Measurements from ENCODE around the gene MCUR1. TPM values are rescaled to one million over a fixed set of nuclear protein-coding genes. Genes with fewer than 3 reads are reported as not detected.
A peak's percentile ranks its signal among the peaks of the same experiment; 100 is the strongest.

The MCUR1 gene
- polyA plus RNA-seq, 2 of the 4 experiments (the other 2 are of a cell fraction): 11.6 to 15.6 TPM

DNA sequence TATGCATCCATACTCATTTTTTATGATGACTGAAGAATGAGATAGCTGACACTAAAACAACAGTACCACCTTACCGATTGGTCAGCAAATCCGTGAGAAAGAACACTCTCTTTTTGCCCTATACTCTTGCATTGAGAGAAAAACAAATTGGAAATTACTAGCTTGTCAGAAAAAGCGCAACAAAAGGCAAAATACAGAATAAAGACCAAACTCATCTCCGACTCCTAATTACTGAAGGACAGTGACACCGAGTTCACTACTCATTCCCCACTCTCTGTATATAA, 2.1 kb downstream of the MCUR1 start:
- ChIA-PET POLR2A (no interaction called here), CTCF (no interaction called here)
- 95% methylated on average over 5 of the region's 5 CpGs for WGBS (ENCODE audit: missing lambda C conversion rate)
- ATAC-seq (no peak), DNase-seq (ENCODE audit: low read depth in 1 of 2, low spot score in 1 of 2) (no peak), FAIRE-seq (no peak)
- no peaks in the 10 kb centered on the region for H3K9me3 ChIP-seq
- H3K4me2 ChIP-seq: peak overlapping the region; percentile 75; the same call in 2 of the 3 replicates
- TF ChIP-seq CEBPB (IDR thresholded peaks at IDR 0.05) (no peak), ZNF302 (CRISPR knock-in tag; IDR thresholded peaks at IDR 0.05) (no peak), ZFP36 (IDR thresholded peaks at IDR 0.05; ENCODE audit: borderline replicate concordance, partially characterized antibody) (no peak), EHMT2 (IDR thresholded peaks at IDR 0.05; ENCODE audit: low read depth) (no peak), HEYL (CRISPR knock-in tag; IDR thresholded peaks at IDR 0.05) (no peak), CBX8 (IDR thresholded peaks at IDR 0.05) (no peak), RCOR1 (IDR thresholded peaks at IDR 0.05; ENCODE audit: low read depth, low read length) (no peak), POLR2AphosphoS2 (conservative IDR thresholded peaks at IDR 0.05; ENCODE audit: low read length) (no peak), NR3C1 (IDR thresholded peaks at IDR 0.05) (no peak), KDM5A (IDR thresholded peaks at IDR 0.05) (no peak), EP300 (IDR thresholded peaks at IDR 0.05) (no peak), JUN (IDR thresholded peaks at IDR 0.05) (no peak), ZC3H11A (IDR thresholded peaks at IDR 0.05) (no peak), MAFK (IDR thresholded peaks at IDR 0.05; ENCODE audit: partially characterized antibody) (no peak)
- TF ChIP-seq, protein P1, sequence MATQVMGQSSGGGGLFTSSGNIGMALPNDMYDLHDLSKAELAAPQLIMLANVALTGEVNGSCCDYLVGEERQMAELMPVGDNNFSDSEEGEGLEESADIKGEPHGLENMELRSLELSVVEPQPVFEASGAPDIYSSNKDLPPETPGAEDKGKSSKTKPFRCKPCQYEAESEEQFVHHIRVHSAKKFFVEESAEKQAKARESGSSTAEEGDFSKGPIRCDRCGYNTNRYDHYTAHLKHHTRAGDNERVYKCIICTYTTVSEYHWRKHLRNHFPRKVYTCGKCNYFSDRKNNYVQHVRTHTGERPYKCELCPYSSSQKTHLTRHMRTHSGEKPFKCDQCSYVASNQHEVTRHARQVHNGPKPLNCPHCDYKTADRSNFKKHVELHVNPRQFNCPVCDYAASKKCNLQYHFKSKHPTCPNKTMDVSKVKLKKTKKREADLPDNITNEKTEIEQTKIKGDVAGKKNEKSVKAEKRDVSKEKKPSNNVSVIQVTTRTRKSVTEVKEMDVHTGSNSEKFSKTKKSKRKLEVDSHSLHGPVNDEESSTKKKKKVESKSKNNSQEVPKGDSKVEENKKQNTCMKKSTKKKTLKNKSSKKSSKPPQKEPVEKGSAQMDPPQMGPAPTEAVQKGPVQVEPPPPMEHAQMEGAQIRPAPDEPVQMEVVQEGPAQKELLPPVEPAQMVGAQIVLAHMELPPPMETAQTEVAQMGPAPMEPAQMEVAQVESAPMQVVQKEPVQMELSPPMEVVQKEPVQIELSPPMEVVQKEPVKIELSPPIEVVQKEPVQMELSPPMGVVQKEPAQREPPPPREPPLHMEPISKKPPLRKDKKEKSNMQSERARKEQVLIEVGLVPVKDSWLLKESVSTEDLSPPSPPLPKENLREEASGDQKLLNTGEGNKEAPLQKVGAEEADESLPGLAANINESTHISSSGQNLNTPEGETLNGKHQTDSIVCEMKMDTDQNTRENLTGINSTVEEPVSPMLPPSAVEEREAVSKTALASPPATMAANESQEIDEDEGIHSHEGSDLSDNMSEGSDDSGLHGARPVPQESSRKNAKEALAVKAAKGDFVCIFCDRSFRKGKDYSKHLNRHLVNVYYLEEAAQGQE (IDR thresholded peaks at IDR 0.05): no peak
- TF ChIP-seq, protein P2, sequence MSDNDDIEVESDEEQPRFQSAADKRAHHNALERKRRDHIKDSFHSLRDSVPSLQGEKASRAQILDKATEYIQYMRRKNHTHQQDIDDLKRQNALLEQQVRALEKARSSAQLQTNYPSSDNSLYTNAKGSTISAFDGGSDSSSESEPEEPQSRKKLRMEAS (IDR thresholded peaks at IDR 0.05): no peak
- TF ChIP-seq, protein P3, sequence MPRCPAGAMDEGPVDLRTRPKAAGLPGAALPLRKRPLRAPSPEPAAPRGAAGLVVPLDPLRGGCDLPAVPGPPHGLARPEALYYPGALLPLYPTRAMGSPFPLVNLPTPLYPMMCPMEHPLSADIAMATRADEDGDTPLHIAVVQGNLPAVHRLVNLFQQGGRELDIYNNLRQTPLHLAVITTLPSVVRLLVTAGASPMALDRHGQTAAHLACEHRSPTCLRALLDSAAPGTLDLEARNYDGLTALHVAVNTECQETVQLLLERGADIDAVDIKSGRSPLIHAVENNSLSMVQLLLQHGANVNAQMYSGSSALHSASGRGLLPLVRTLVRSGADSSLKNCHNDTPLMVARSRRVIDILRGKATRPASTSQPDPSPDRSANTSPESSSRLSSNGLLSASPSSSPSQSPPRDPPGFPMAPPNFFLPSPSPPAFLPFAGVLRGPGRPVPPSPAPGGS (IDR thresholded peaks at IDR 0.05): no peak
- TF ChIP-seq, protein P4, sequence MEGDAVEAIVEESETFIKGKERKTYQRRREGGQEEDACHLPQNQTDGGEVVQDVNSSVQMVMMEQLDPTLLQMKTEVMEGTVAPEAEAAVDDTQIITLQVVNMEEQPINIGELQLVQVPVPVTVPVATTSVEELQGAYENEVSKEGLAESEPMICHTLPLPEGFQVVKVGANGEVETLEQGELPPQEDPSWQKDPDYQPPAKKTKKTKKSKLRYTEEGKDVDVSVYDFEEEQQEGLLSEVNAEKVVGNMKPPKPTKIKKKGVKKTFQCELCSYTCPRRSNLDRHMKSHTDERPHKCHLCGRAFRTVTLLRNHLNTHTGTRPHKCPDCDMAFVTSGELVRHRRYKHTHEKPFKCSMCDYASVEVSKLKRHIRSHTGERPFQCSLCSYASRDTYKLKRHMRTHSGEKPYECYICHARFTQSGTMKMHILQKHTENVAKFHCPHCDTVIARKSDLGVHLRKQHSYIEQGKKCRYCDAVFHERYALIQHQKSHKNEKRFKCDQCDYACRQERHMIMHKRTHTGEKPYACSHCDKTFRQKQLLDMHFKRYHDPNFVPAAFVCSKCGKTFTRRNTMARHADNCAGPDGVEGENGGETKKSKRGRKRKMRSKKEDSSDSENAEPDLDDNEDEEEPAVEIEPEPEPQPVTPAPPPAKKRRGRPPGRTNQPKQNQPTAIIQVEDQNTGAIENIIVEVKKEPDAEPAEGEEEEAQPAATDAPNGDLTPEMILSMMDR (IDR thresholded peaks at IDR 0.05): no peak
- H3K27ac ChIP-seq: no peak overlapping the region
- H3K4me3 ChIP-seq: no peak overlapping the region
- peaks cover 9% of the 10 kb centered on the region; the same call in 1 of the 3 replicates for H3K4me1 ChIP-seq

DNA sequence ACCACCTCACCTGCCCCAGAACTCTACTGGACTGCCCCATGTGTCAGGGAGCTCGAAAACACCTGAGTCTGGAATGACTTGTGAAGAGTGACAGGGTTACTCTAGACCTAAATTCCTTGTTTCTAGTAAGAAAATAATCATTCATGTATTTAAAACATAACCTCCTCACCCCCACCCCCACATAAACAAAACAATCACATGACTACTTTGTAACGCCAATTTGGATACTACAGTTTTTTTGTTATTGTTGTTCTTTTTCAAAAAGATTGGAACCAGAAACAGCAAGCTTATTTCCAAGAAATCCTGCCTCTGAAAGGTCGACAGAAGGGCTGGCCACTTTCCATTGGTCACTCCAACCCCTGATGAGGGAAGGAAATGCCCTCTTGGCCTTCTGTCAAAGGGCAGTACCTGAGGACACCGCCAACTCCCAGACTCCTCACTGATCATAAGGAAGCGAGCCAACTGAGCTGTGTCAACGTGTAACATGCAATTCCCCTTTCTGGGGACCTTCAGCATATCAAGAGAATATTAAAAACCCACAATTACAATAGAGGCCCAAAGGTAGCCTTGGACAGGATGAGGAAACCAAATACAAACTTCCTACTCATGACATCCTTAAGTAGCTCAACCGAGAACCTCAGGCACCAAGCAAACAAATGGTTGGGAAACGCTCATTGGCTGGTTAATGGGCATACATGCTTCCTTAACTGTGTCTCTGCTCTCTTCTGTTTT, 2.6 kb downstream of the MCUR1 start:
- 87% methylated on average over 8 of the region's 8 CpGs for whole genome bisulfite sequencing (ENCODE audit: missing lambda C conversion rate)
- ATAC-seq: no peak
- TF ChIP-seq NFE2L2 (conservative IDR thresholded peaks at IDR 0.05; ENCODE audit: low read length): no peak
- TF ChIP-seq KDM1A (IDR thresholded peaks at IDR 0.05; ENCODE audit: low read depth): no peak
- TF ChIP-seq HOXB13 (CRISPR knock-in tag; IDR thresholded peaks at IDR 0.05; ENCODE audit: low read depth): no peak
- no peak for TF ChIP-seq RAD21 (conservative IDR thresholded peaks at IDR 0.05 in 1 of 2, IDR thresholded peaks at IDR 0.05 in 1 of 2)
- no peak for TF ChIP-seq ESRRA (IDR thresholded peaks at IDR 0.05; ENCODE audit: borderline replicate concordance, low read length)
- TF ChIP-seq RNF2 (IDR thresholded peaks at IDR 0.05; ENCODE audit: borderline replicate concordance, low read depth): no peak
- no peak for TF ChIP-seq EHF (CRISPR knock-in tag; IDR thresholded peaks at IDR 0.05)
- TF ChIP-seq CBX8 (IDR thresholded peaks at IDR 0.05): no peak
- TF ChIP-seq POLR2A (IDR thresholded peaks at IDR 0.05; ENCODE audit: low read length): no peak
- TF ChIP-seq, protein P5, sequence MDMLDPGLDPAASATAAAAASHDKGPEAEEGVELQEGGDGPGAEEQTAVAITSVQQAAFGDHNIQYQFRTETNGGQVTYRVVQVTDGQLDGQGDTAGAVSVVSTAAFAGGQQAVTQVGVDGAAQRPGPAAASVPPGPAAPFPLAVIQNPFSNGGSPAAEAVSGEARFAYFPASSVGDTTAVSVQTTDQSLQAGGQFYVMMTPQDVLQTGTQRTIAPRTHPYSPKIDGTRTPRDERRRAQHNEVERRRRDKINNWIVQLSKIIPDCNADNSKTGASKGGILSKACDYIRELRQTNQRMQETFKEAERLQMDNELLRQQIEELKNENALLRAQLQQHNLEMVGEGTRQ (IDR thresholded peaks at IDR 0.05): no peak
- TF ChIP-seq, protein P6, sequence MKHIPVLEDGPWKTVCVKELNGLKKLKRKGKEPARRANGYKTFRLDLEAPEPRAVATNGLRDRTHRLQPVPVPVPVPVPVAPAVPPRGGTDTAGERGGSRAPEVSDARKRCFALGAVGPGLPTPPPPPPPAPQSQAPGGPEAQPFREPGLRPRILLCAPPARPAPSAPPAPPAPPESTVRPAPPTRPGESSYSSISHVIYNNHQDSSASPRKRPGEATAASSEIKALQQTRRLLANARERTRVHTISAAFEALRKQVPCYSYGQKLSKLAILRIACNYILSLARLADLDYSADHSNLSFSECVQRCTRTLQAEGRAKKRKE (CRISPR knock-in tag; IDR thresholded peaks at IDR 0.05; ENCODE audit: low read depth): no peak
- no peaks in the 10 kb centered on the region for H3K9me3 ChIP-seq
- POLR2A ChIA-PET: no interaction called here
- no peak overlapping the region for H3K4me2 ChIP-seq
- CTCF ChIA-PET: no interaction called here
- no peak overlapping the region for H3K27ac ChIP-seq
- no peak overlapping the region for H3K4me3 ChIP-seq
- no peak for FAIRE-seq
- DNase-seq (ENCODE audit: low read depth in 1 of 2, low spot score in 1 of 2): no peak
- H3K4me1 ChIP-seq: peaks cover 9% of the 10 kb centered on the region; the same call in 1 of the 3 replicates

All from A549 (cell line).